T-helper 17 cell (primary cell): ENCODE data around the gene MACIR. TPM values are rescaled to one million over a fixed set of nuclear protein-coding genes. Genes with fewer than 3 reads are reported as not detected.

Experiments used
- ATAC-seq: fragments of 150-1000 bp; cut with Tn5 transposase; 2 replicates; pipeline ENCODE4 v1.10.0; 2021; ENCODE audit warnings: mild to moderate bottlenecking, moderate library complexity
- DNase-seq, 3 donors: peaks; one replicate each; pipeline versions ENCODE4 v3.0.0 to v3.0.0-alpha.2; 2020 to 2021
- H3K9me3 ChIP-seq: one replicate; pipeline ENCODE4 v1.7.0; 2013; ENCODE audit warnings: low read length, mild to moderate bottlenecking; ENCODE audit not compliant: control insufficient read depth, poor library complexity, severe bottlenecking
- H3K27ac Mint-ChIP-seq: one replicate; pipeline ENCODE4 v1.8.0; 2022; ENCODE audit warnings: mild to moderate bottlenecking, moderate library complexity, mixed read lengths
- H3K27me3 Mint-ChIP-seq: one replicate; pipeline ENCODE4 v1.8.0; 2022; ENCODE audit warnings: mixed read lengths
- H3K36me3 Mint-ChIP-seq: one replicate; pipeline ENCODE4 v1.8.0; 2022; ENCODE audit warnings: low read depth, mixed read lengths
- H3K4me1 Mint-ChIP-seq: one replicate; pipeline ENCODE4 v1.8.0; 2022; ENCODE audit warnings: mild to moderate bottlenecking, mixed read lengths
- H3K4me3 Mint-ChIP-seq: one replicate; pipeline ENCODE4 v1.8.0; 2022; ENCODE audit warnings: mild to moderate bottlenecking, moderate library complexity, mixed read lengths
- total RNA-seq, 4 donors: library from RNA in 2 of 4; stranded (reverse) in 2 of 4; gene quantifications; one replicate each; pipeline ENCODE4 v1.2.3 and lab custom pipeline; 2022 to 2026

The MACIR gene
- total RNA-seq, 2 donors from 2014 or later: 1.7 to 3.6 TPM

- H3K4me3 Mint-ChIP-seq: peak overlapping the region; percentile 94
- H3K27me3 Mint-ChIP-seq: peaks cover 21% of the 10 kb centered on the region
- peak; percentile 36 to 57 (median 54) for DNase-seq
- no peaks in the 10 kb centered on the region for H3K9me3 ChIP-seq
- H3K4me1 Mint-ChIP-seq: peaks cover 17% of the 10 kb centered on the region
- peak; percentile 54 for ATAC-seq
- no peak overlapping the region for H3K27ac Mint-ChIP-seq
- H3K36me3 Mint-ChIP-seq: no peaks in the 10 kb centered on the region
These were observed 568 bp downstream of the MACIR start for GRCh38 chr5:103258957-103259704.

- Mint-ChIP-seq H3K4me1 (peaks cover 17% of the 10 kb centered on the region), H3K36me3 (no peaks in the 10 kb centered on the region), H3K4me3 (peak overlapping the region; percentile 94), H3K27me3 (peaks cover 16% of the 10 kb centered on the region), H3K27ac (no peak overlapping the region)
- DNase-seq (no peak), ATAC-seq (no peak)
- H3K9me3 ChIP-seq: no peaks in the 10 kb centered on the region
These were observed 1.3 kb downstream of the MACIR start for GRCh38 chr5:103259705-103260355.

- no peak for ATAC-seq
- DNase-seq: no peak
- H3K4me3 Mint-ChIP-seq: no peak overlapping the region
- peaks cover 17% of the 10 kb centered on the region for H3K4me1 Mint-ChIP-seq
- H3K27me3 Mint-ChIP-seq: peaks cover 5% of the 10 kb centered on the region
- no peaks in the 10 kb centered on the region for H3K9me3 ChIP-seq
- H3K36me3 Mint-ChIP-seq: no peaks in the 10 kb centered on the region
- no peak overlapping the region for H3K27ac Mint-ChIP-seq
These were observed 2.4 kb downstream of the MACIR start for GRCh38 chr5:103260951-103261350.

DNA sequence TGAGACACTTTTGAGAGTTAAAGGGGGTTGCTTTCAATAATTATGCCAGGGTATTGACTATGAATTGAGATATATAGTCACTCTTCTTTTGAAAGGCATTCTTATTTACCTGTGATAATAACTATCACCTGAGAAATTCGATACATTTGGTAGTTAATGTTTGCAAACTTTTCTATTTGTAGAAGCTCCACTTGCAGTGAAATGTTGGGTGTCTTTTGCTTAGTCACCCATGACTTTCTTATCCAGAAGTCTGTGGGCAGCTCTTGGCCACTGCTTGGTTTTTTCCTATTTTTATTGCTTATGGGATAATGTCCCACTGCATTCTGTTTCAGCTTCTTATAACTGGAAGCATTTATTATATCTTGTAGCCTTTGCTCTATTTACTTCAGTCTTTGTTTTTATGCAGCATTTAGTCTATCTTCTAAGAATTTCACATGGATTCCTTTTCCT is 3.9 kb downstream of the MACIR start:
- no peak overlapping the region for H3K4me3 Mint-ChIP-seq
- H3K27ac Mint-ChIP-seq: no peak overlapping the region
- no peaks in the 10 kb centered on the region for H3K36me3 Mint-ChIP-seq
- ATAC-seq (no peak), DNase-seq (no peak)
- peaks cover 17% of the 10 kb centered on the region for H3K4me1 Mint-ChIP-seq
- H3K27me3 Mint-ChIP-seq: no peaks in the 10 kb centered on the region
- no peaks in the 10 kb centered on the region for H3K9me3 ChIP-seq

- H3K9me3 ChIP-seq: no peaks in the 10 kb centered on the region
- DNase-seq (no peak), ATAC-seq (no peak)
- Mint-ChIP-seq H3K36me3 (no peaks in the 10 kb centered on the region), H3K27me3 (no peaks in the 10 kb centered on the region), H3K4me1 (peaks cover 17% of the 10 kb centered on the region), H3K27ac (no peak overlapping the region), H3K4me3 (no peak overlapping the region)
These were observed 4.5 kb downstream of the MACIR start for GRCh38 chr5:103263054-103263453.

GRCh38 chr5:103264508-103264907 is 5.9 kb downstream of the MACIR start:
- Mint-ChIP-seq H3K4me3 (no peak overlapping the region), H3K36me3 (no peaks in the 10 kb centered on the region), H3K4me1 (peaks cover 17% of the 10 kb centered on the region), H3K27ac (no peak overlapping the region), H3K27me3 (no peaks in the 10 kb centered on the region)
- no peaks in the 10 kb centered on the region for H3K9me3 ChIP-seq
- no peak for DNase-seq
- ATAC-seq: no peak

GRCh38 chr5:103270581-103270980 is 12.0 kb downstream of the MACIR start:
- no peaks in the 10 kb centered on the region for H3K9me3 ChIP-seq
- Mint-ChIP-seq H3K4me1 (peaks cover 10% of the 10 kb centered on the region), H3K4me3 (no peak overlapping the region), H3K36me3 (no peaks in the 10 kb centered on the region), H3K27ac (no peak overlapping the region), H3K27me3 (no peaks in the 10 kb centered on the region)
- DNase-seq: no peak
- no peak for ATAC-seq

DNA sequence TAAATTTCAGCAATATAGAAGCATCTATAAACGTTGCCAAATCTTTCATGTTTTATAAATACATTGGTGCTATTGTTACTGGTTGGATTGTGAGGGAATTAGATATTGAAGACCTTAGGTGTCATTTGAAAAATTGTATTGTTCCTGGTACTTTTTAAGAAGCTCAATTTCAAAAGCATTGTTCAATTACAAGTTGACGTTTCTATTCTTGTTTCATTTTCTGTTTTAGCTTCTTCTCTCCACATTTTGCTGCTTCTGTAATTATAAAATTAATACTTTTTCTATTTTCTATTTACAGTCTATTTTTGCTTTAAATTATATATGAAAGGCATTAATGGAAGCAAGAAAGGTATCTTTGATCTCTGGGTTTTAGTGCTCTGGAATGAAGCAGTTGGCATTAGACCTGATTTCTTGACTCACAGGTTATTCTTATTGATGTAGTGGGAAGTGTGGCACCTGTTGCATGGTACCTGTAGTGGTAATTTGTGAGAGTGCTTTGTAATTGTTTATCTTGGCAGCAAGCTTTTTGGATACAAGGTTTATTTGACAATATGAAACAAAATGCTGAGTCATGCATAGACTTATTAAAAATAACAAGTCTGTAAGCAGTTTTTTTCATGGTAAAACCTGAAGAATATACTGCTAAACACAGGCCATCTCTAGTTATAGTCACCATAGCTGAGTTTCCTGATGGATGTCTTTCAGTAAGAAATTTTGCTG is 13.2 kb downstream of the MACIR start:
- Mint-ChIP-seq H3K27ac (no peak overlapping the region), H3K36me3 (no peaks in the 10 kb centered on the region), H3K27me3 (no peaks in the 10 kb centered on the region), H3K4me3 (peak overlapping the region; percentile 61), H3K4me1 (peaks cover 10% of the 10 kb centered on the region)
- no peaks in the 10 kb centered on the region for H3K9me3 ChIP-seq
- ATAC-seq: no peak
- no peak for DNase-seq

- H3K4me3 Mint-ChIP-seq: no peak overlapping the region
- H3K27ac Mint-ChIP-seq: no peak overlapping the region
- H3K36me3 Mint-ChIP-seq: no peaks in the 10 kb centered on the region
- no peaks in the 10 kb centered on the region for H3K27me3 Mint-ChIP-seq
- DNase-seq (no peak), ATAC-seq (no peak)
- H3K9me3 ChIP-seq: no peaks in the 10 kb centered on the region
- H3K4me1 Mint-ChIP-seq: peaks cover 10% of the 10 kb centered on the region
These were observed 13.8 kb downstream of the MACIR start for GRCh38 chr5:103272377-103272776.

GRCh38 chr5:103273952-103274351 is 15.4 kb downstream of the MACIR start:
- Mint-ChIP-seq H3K36me3 (no peaks in the 10 kb centered on the region), H3K27ac (no peak overlapping the region), H3K4me3 (no peak overlapping the region), H3K27me3 (no peaks in the 10 kb centered on the region), H3K4me1 (peaks cover 10% of the 10 kb centered on the region)
- DNase-seq: no peak
- H3K9me3 ChIP-seq: no peaks in the 10 kb centered on the region
- no peak for ATAC-seq

- Mint-ChIP-seq H3K27ac (no peak overlapping the region), H3K27me3 (no peaks in the 10 kb centered on the region)
- ATAC-seq: no peak
These were observed 17.3 kb downstream of the MACIR start for GRCh38 chr5:103275851-103276250.

DNA sequence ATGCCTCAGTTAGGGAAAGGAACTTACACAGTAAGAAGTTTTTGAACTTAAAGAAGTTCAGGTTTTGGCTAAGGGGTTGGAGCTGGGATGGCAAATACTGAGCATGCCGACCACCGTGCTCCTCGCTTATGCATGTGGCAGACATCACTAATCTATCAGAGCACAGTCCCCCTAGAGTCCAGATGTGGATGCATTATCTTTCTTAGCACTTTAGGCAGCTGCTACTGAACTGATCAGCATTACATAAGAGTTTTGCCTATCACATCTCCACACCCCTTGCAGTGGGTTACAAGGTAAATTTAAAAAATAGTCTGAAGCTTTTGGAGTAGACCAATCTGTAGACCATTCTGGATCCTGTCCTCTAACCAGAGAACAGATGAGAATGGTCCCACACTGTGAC is 22.4 kb downstream of the MACIR start:
- Mint-ChIP-seq H3K27ac (no peak overlapping the region), H3K27me3 (no peaks in the 10 kb centered on the region), H3K36me3 (no peaks in the 10 kb centered on the region), H3K4me1 (peaks cover 2% of the 10 kb centered on the region), H3K4me3 (no peak overlapping the region)
- DNase-seq (no peak), ATAC-seq (no peak)
- no peaks in the 10 kb centered on the region for H3K9me3 ChIP-seq

More at GRCh38 chr5:103275851-103276250, 17.3 kb downstream of the MACIR start:
- H3K4me1 Mint-ChIP-seq: peaks cover 3% of the 10 kb centered on the region
- no peaks in the 10 kb centered on the region for H3K9me3 ChIP-seq
- no peak for DNase-seq
- no peaks in the 10 kb centered on the region for H3K36me3 Mint-ChIP-seq
- no peak overlapping the region for H3K4me3 Mint-ChIP-seq

- Mint-ChIP-seq H3K36me3 (no peaks in the 10 kb centered on the region), H3K27me3 (no peaks in the 10 kb centered on the region), H3K4me3 (no peak overlapping the region), H3K4me1 (peaks cover 2% of the 10 kb centered on the region), H3K27ac (no peak overlapping the region)
- no peaks in the 10 kb centered on the region for H3K9me3 ChIP-seq
- DNase-seq (no peak), ATAC-seq (no peak)
These were observed 24.6 kb downstream of the MACIR start for GRCh38 chr5:103283120-103283519.
